ENCODE measurements around the gene SEC24D.

The SEC24D gene

DNA sequence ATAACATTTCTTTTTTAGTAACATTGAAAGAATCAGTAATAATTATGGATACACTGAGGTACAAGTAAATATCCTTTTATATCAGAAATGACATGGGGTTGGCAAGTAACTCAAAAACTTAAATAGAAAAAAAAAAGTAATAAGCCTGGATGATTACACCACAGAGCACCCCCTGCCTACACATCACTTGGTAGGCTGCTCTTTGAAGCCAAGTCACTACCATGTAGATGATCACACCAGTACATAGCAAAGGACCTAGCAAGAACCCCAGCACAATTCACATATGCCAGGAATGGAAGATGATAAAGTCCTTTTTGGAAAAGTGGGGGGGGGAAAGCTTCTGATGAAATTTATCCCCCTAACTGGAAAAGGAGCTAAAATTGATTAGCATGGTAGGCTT, 93.9 kb downstream of the SEC24D start:
- H3K4me3 ChIP-seq (ENCODE audit: low read length), result no peak overlapping the region
- H3K36me3 ChIP-seq (ENCODE audit: control insufficient read depth, insufficient read depth, low read length, severe bottlenecking), result peaks cover 78% of the 10 kb centered on the region
- H3K4me1 ChIP-seq (ENCODE audit: control insufficient read depth, insufficient read depth, low read length), result peaks cover 22% of the 10 kb centered on the region
- no peak for DNase-seq (ENCODE audit: low read depth)
- no peaks in the 10 kb centered on the region for H3K9me3 ChIP-seq (ENCODE audit: control insufficient read depth, low read length)
- peak overlapping the region; percentile 34 for H3K9ac ChIP-seq (ENCODE audit: low read length)
- no peaks in the 10 kb centered on the region for H3K27me3 ChIP-seq (replicated peaks; ENCODE audit: control insufficient read depth, insufficient read depth, low read length)

- Histone ChIP-seq H3K27me3 (replicated peaks; ENCODE audit: control insufficient read depth, insufficient read depth, low read length) (no peaks in the 10 kb centered on the region), H3K4me3 (ENCODE audit: low read length) (peak overlapping the region; percentile 12), H3K9ac (ENCODE audit: low read length) (peak overlapping the region; percentile 34), H3K36me3 (ENCODE audit: control insufficient read depth, insufficient read depth, low read length, severe bottlenecking) (peaks cover 78% of the 10 kb centered on the region), H3K4me1 (ENCODE audit: control insufficient read depth, insufficient read depth, low read length) (peaks cover 22% of the 10 kb centered on the region), H3K9me3 (ENCODE audit: control insufficient read depth, low read length) (no peaks in the 10 kb centered on the region)
- no peak for DNase-seq (ENCODE audit: low read depth)
Observed at GRCh38 chr4:118741301-118741855, 94.5 kb downstream of the SEC24D start.

- H3K9ac ChIP-seq (ENCODE audit: low read length), result peak overlapping the region; percentile 34
- DNase-seq (ENCODE audit: low read depth), result peak; percentile 84
- H3K4me1 ChIP-seq (ENCODE audit: control insufficient read depth, insufficient read depth, low read length), result peaks cover 22% of the 10 kb centered on the region
- no peak overlapping the region for H3K4me3 ChIP-seq (ENCODE audit: low read length)
- no peaks in the 10 kb centered on the region for H3K9me3 ChIP-seq (ENCODE audit: control insufficient read depth, low read length)
- peaks cover 81% of the 10 kb centered on the region for H3K36me3 ChIP-seq (ENCODE audit: control insufficient read depth, insufficient read depth, low read length, severe bottlenecking)
- no peaks in the 10 kb centered on the region for H3K27me3 ChIP-seq (replicated peaks; ENCODE audit: control insufficient read depth, insufficient read depth, low read length)
Observed at GRCh38 chr4:118740869-118741268, 95.1 kb downstream of the SEC24D start.

GRCh38 chr4:118739022-118739713, 96.8 kb downstream of the SEC24D start:
- H3K4me1 ChIP-seq (ENCODE audit: control insufficient read depth, insufficient read depth, low read length), result peaks cover 22% of the 10 kb centered on the region
- peaks cover 85% of the 10 kb centered on the region for H3K36me3 ChIP-seq (ENCODE audit: control insufficient read depth, insufficient read depth, low read length, severe bottlenecking)
- H3K9ac ChIP-seq (ENCODE audit: low read length), result peak overlapping the region; percentile 19
- no peaks in the 10 kb centered on the region for H3K27me3 ChIP-seq (replicated peaks; ENCODE audit: control insufficient read depth, insufficient read depth, low read length)
- no peak overlapping the region for H3K4me3 ChIP-seq (ENCODE audit: low read length)
- H3K9me3 ChIP-seq (ENCODE audit: control insufficient read depth, low read length), result no peaks in the 10 kb centered on the region
- DNase-seq (ENCODE audit: low read depth), result peak; percentile 51

GRCh38 chr4:118738090-118738489, 97.8 kb downstream of the SEC24D start:
- H3K4me1 ChIP-seq (ENCODE audit: control insufficient read depth, insufficient read depth, low read length), result peaks cover 20% of the 10 kb centered on the region
- H3K9me3 ChIP-seq (ENCODE audit: control insufficient read depth, low read length), result no peaks in the 10 kb centered on the region
- DNase-seq (ENCODE audit: low read depth), result no peak
- peaks cover 84% of the 10 kb centered on the region for H3K36me3 ChIP-seq (ENCODE audit: control insufficient read depth, insufficient read depth, low read length, severe bottlenecking)
- H3K4me3 ChIP-seq (ENCODE audit: low read length), result no peak overlapping the region
- no peak overlapping the region for H3K9ac ChIP-seq (ENCODE audit: low read length)
- no peaks in the 10 kb centered on the region for H3K27me3 ChIP-seq (replicated peaks; ENCODE audit: control insufficient read depth, insufficient read depth, low read length)

DNA sequence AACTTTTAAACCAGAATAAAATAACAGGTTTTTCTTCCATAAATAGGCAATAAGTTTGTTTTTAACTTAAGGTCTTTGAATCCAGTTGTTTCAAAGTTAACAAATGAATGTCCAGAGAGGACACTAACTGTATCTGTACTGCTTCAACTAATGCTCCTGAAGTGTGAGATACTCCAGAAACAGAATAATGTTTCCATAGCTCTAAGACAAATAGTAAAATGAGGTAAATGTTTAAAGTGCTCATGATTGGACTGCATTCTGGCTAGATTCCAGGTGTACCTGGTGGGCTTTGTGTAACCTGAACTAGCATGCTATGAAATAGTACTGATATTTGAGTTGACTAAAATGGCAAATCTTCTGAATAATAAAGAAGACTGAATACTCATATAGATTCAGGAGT, 99.0 kb downstream of the SEC24D start:
- peaks cover 84% of the 10 kb centered on the region for H3K36me3 ChIP-seq (ENCODE audit: control insufficient read depth, insufficient read depth, low read length, severe bottlenecking)
- DNase-seq (ENCODE audit: low read depth), result no peak
- no peak overlapping the region for H3K4me3 ChIP-seq (ENCODE audit: low read length)
- H3K9ac ChIP-seq (ENCODE audit: low read length), result no peak overlapping the region
- H3K4me1 ChIP-seq (ENCODE audit: control insufficient read depth, insufficient read depth, low read length), result peaks cover 25% of the 10 kb centered on the region
- no peaks in the 10 kb centered on the region for H3K9me3 ChIP-seq (ENCODE audit: control insufficient read depth, low read length)
- H3K27me3 ChIP-seq (replicated peaks; ENCODE audit: control insufficient read depth, insufficient read depth, low read length), result no peaks in the 10 kb centered on the region

DNA sequence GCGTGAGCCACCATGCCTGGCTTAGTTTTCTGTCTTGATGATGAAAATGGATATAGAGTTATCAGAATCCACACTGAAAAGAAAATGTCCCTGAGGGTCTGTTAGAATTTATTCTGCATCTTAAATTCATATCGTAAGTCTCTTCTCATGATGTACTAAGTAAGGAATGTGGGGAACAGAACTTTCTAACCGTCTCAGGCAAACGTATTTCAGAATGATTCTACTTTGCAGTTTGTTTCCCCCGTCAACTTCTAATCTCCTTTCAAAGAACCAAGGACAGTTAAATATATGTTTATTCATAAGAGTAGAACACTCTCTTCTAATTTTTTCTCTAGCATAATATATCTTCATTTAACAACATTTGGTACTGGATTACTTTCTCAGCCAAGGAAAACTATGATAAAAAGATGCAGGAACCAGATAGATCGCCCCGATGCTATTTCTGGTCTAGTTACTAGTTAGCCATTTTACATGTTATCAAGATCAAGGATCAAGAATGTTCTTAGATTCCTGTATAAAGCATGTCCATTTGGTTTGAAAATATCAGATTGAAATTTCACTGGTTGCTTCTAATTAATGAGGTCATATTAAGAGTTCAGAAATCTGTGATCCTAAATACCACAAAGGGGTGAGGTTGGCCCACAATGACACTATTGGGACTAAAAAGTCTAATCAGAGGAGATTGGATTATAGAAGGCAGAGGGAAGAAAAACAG, 101.3 kb downstream of the SEC24D start:
- no peaks in the 10 kb centered on the region for H3K9me3 ChIP-seq (ENCODE audit: control insufficient read depth, low read length)
- peak; percentile 29 for DNase-seq (ENCODE audit: low read depth)
- H3K9ac ChIP-seq (ENCODE audit: low read length), result peak overlapping the region; percentile 4
- H3K4me3 ChIP-seq (ENCODE audit: low read length), result no peak overlapping the region
- peaks cover 94% of the 10 kb centered on the region for H3K36me3 ChIP-seq (ENCODE audit: control insufficient read depth, insufficient read depth, low read length, severe bottlenecking)
- no peaks in the 10 kb centered on the region for H3K27me3 ChIP-seq (replicated peaks; ENCODE audit: control insufficient read depth, insufficient read depth, low read length)
- peaks cover 20% of the 10 kb centered on the region for H3K4me1 ChIP-seq (ENCODE audit: control insufficient read depth, insufficient read depth, low read length)

- Histone ChIP-seq H3K9me3 (ENCODE audit: control insufficient read depth, low read length) (no peaks in the 10 kb centered on the region), H3K4me3 (ENCODE audit: low read length) (no peak overlapping the region), H3K36me3 (ENCODE audit: control insufficient read depth, insufficient read depth, low read length, severe bottlenecking) (peaks cover 94% of the 10 kb centered on the region), H3K27me3 (replicated peaks; ENCODE audit: control insufficient read depth, insufficient read depth, low read length) (no peaks in the 10 kb centered on the region), H3K4me1 (ENCODE audit: control insufficient read depth, insufficient read depth, low read length) (peaks cover 17% of the 10 kb centered on the region), H3K9ac (ENCODE audit: low read length) (no peak overlapping the region)
- DNase-seq (ENCODE audit: low read depth), result peak; percentile 81
Observed at GRCh38 chr4:118732591-118733330, 103.2 kb downstream of the SEC24D start.

DNA sequence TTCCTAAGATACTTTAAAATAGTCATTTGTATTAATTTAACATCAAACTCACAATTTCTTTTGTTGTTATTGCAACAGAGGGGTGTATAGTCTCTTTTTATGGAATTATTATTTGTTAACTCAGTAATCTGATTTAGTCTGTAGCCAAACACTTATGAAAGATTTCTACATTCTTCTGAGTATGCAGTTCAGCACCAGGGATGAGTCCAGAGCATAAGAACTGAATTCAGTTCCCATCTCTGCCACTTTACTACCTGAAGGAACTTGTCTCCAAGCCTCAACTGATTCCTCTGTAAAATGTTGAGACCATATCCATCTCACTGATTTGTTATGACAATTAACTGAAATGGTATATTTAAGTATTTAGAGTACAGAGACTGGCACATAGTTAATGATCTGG, 105.2 kb downstream of the SEC24D start:
- DNase-seq (ENCODE audit: low read depth), result peak; percentile 45
- Histone ChIP-seq H3K36me3 (ENCODE audit: control insufficient read depth, insufficient read depth, low read length, severe bottlenecking) (peaks cover 94% of the 10 kb centered on the region), H3K9ac (ENCODE audit: low read length) (no peak overlapping the region), H3K27me3 (replicated peaks; ENCODE audit: control insufficient read depth, insufficient read depth, low read length) (no peaks in the 10 kb centered on the region), H3K4me3 (ENCODE audit: low read length) (no peak overlapping the region), H3K4me1 (ENCODE audit: control insufficient read depth, insufficient read depth, low read length) (peaks cover 17% of the 10 kb centered on the region), H3K9me3 (ENCODE audit: control insufficient read depth, low read length) (no peaks in the 10 kb centered on the region)

DNA sequence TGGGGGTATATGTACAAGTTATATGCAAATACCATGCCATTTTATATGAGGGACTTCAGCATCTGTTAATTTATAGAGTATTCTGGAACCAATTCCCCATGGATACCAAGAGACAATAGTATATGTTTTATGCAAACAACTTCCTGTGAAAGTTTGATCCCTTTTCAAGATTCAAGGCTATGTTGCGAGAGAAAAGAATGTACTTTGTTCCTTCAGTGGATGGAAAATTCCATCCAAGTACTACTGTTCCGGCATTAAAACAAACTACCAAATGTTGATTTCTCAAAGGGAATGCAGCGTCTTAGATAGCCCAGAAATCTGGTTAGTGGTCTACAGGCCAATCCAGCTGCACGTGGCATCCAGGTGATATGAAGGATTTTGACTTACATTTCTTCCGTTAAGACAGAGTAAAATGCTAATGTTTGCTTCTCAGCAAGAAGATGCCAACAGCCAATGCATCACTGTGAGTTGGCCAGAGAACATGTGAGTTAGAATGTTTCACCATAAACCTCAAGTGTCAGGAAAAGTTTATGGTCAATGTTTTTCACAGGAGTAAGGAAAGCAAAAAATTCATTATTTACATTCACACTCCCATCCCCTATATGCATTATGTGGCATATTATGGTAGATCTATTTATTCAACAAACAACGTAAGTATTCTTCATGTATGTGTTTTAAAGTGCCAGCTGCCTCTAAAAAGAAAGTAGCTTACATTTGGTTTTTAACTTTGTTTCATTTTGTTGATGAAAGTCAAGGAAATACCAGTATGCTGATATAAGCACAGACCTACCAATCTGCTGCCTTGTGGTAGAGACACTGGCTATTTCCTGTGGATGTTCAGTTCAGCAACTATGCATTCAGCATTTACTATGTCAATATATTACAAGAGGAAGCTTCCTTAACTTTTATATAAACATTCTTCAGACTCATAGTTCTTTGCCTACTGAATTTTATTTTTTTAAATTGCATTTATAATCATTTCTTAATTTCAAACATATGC, 106.3 kb downstream of the SEC24D start:
- peaks cover 94% of the 10 kb centered on the region for H3K36me3 ChIP-seq (ENCODE audit: control insufficient read depth, insufficient read depth, low read length, severe bottlenecking)

More for the DNA sequence above, 106.3 kb downstream of the SEC24D start:
- Histone ChIP-seq H3K27me3 (replicated peaks; ENCODE audit: control insufficient read depth, insufficient read depth, low read length) (no peaks in the 10 kb centered on the region), H3K9me3 (ENCODE audit: control insufficient read depth, low read length) (no peaks in the 10 kb centered on the region), H3K9ac (ENCODE audit: low read length) (no peak overlapping the region), H3K4me3 (ENCODE audit: low read length) (no peak overlapping the region), H3K4me1 (ENCODE audit: control insufficient read depth, insufficient read depth, low read length) (peaks cover 17% of the 10 kb centered on the region)
- peak; percentile 77 for DNase-seq (ENCODE audit: low read depth)
